ENCODE data around the gene PSMD3.

The PSMD3 gene

DNA sequence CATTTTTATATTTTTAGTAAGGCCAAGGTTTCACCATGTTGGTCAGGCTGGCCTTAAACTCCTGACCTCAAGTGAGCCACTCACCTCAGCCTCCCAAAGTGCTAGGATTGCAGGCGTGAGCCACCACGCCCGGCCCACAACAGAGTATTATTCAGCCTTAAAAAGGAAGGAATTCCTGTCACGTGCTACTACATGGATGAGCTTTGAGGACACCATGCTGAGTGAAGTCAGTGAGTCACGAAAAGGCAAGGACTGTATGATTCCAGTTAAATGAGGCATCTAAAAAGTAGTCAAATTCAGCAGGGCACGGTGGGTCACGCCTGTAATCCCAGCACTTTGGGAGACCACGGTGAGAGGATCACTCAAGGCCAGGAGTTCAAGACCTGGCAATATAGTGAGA lies 44.3 kb downstream of the PSMD3 start:
- FAIRE-seq = no peak

DNA sequence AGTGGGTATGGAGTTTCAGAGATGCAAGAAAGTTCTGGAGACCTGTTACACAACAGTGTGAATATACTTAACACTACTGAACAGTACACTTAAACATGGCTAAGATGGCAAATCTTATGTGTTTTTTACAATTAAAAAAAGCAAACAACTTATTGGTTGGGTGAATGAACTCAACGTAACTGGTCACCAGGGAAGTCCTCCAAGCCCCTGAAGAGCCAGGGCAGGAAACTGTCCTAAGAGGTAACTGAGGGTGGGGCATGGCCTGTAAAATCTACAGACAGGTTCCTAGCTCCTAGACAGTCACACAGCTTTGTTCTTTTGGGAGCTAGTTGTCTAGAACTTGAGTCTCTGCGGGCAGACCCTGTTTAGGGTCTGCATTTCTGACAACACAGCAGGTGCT lies 45.0 kb downstream of the PSMD3 start:
- FAIRE-seq = no peak

- FAIRE-seq = no peak
These were observed 45.6 kb downstream of the PSMD3 start for GRCh38 chr17:40025991-40026815.

DNA sequence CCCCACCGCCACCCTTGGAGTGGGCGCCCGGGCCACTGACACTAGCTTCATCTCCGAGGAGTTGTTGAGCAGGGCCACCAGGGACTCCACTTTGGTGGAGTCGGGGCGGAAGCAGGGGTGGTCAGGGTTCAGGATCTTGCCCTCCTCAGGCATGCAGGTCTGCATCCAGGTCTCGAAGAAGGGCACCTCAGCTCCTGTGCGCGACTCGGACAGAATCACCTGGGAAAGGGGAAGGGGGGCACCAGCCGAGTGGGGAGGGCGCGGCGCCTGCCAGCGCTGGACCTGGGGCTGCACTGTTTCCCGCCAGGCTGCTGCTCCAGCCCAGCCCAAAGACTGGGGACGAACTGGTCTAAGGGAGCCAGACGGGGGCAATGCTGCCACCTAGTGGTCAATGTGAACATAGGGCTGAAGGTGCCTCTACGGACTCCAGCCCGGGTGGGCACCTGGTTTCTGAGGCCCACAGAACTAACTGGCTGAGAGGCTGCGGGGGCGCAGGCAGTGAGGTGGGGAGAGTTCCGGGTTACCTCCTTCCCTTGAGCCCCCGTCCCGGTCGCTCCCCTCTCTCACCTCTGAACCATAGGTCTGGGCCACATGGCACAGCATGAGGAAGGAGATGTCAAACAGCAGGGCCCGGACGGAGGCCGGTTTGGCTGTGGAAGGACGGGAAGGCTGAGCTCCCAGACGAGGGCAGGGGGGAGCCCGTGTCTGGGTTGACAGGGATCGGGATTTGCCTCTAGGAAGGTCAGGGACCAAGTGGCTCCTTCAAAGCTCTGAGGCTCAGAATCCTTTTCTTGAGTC lies 46.4 kb downstream of the PSMD3 start:
- FAIRE-seq = no peak

DNA sequence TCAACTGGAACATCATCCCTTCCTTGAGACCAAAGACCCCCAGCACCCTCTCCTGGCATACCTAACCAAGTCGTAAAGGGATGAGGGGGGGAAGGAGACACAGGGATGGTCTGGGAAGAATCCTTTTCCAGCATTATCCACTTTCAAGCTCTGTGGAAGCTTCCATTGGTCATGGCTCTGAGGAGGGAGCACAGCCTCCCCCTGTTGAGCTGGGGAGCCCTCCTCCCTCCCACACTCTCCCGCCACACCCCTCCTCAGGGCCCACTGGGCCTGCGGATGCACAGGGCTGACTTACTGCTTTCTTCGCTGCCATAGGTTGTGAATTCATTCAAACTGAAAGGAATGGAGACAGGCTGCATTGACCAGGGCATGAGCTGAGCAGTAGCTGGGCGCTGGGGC lies 47.0 kb downstream of the PSMD3 start:
- FAIRE-seq = no peak

DNA sequence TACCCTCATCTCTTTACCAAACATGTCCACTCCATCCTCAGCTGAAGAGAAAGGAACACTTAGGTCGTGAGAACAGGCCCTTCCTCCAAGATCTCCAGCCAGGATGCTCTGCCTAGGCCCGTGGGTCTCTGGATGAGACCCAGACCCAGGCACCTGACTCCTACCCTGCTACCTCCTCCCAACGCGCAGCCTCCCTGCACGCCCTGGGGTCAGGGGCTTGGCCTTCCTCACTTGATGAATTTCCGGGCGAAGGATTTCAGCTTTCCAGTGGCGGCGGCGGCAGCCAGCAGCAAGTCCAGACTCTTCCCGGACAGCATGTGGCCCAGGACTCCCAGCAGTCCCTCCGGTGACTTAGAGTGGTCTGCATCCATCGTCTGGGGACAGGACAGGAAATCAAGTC lies 48.0 kb downstream of the PSMD3 start:
- FAIRE-seq = no peak

- no peak for FAIRE-seq
These were observed 51.1 kb downstream of the PSMD3 start for GRCh38 chr17:40031706-40032105.

DNA sequence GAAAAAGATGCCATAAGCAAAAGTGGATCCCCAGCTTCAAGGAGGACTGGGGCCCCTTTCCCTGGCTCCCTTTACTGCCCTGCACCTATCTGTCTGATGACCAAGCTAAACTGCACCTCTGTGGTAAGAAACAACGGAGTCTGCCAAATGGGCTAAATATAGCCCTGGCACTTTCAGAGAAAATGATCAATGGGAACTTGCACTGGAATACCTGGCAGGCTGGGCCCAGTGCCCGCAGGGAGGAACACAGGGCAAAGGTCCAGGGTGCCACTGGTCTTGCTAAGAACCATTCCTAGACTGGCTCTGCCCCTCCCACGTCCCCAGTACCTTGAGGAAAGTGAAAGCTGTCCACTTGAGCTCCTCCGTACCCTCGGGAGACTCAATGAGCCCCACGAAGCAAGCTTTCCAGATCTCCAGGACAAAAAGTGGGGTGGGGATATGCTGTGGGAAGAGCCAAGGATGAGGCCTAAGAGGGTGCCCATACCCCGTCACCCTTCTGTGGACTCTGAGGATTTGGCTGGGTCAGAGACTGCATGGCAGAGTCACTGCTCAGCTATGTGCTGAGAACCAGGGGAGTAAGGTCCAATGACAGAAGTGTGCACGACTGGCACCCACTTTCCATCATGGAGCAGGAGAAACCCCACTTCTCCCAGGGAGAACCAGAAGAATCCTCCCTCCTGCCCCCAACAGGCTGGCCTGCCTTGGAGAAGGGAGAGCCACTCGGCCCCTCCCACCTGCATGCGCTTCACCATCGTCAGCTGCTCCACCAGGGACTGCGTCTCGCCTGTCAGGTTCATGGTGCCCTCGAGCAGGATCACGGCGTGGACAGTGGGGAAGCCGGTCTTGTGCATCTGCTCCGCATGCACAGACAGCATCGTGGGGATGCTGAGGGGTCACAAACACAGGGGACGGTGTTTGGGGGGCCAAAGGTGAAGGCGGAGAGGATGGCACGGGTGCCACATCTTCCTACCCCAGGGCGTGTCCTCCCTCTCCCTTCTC lies 52.0 kb downstream of the PSMD3 start:
- no peak for FAIRE-seq

DNA sequence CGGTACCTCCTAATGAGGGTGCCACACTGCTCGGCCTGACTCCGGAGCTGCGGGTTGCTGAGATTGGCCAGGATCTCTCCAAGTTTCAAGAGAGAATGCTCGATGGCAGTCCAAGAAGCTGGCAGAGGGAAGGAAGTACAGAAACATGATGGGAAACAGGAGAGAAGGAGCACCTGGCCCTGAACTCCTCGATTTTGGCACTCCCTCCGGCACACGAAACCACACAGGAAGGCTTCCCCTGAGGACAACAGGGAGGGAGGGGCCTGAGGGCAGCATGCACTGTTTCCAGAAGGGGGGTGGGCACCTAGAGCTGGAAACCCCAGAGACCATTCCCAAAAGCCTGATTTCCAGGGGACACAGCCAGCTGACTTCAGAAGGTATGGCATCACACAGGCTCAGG lies 52.7 kb downstream of the PSMD3 start:
- no peak for FAIRE-seq

- no peak for FAIRE-seq
These were observed 54.0 kb downstream of the PSMD3 start for GRCh38 chr17:40034426-40035161.

DNA sequence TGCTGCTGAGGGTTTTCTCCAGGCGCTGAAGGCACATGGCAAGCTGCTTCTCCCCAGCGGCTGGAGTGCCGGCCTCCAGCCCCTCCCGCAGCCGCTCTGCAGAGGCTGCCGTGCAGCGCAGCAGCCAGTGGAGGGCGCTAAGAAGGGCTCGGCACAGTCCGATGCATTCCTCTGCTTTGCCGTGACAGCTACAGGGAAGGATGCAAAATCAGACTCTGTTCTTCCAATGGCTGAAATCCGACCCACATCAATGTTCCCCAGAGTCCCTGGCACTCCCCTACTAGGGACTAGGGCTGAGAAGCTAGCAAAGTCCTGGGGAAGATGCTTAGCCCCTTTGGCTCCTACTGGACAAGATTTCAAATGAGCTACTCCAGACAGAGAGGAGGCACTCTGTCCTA lies 54.6 kb downstream of the PSMD3 start:
- peak; percentile 86 for FAIRE-seq

- no peak for FAIRE-seq
These were observed 58.4 kb downstream of the PSMD3 start for GRCh38 chr17:40038882-40039513.

DNA sequence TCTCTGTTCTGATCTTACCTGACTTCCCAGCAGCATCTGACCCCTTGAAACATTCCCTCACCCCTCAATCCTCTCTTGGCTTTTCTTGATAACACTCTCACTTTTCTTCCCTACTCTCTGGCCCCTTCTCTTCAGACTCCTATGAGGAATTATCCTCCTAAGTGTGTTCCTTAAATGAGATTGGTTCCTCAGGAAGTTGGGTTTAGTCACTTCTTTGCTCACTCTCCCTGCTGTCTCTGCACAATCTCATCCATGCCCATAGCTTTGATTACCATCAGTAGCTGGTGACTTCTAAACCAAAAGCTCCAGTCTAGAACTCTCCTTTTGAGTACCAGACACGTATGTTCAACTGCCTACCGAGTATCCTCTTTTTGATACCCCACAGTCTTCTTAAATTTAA lies 60.6 kb downstream of the PSMD3 start:
- FAIRE-seq = no peak
